WI38 (cell line): ENCODE measurements around the gene MYORG.
"Not testable (repeated sequence)": the region's sequence is repeated elsewhere in the genome, so short reads cannot be mapped to it uniquely, and the experiment has no call there.

ENCODE experiments used
- H3K4me3 ChIP-seq: 2 replicates; pipeline ENCODE4 v1.5.1; 2011; ENCODE audit warnings: low read depth, mild to moderate bottlenecking, control low read depth, low read length
- TF ChIP-seq, protein P1 (sequence below): IDR thresholded peaks from 2 replicates; pipeline ENCODE4 v1.5.1; 2012; ENCODE audit warnings: low read depth, mild to moderate bottlenecking, control low read depth, low read length

The MYORG gene

DNA sequence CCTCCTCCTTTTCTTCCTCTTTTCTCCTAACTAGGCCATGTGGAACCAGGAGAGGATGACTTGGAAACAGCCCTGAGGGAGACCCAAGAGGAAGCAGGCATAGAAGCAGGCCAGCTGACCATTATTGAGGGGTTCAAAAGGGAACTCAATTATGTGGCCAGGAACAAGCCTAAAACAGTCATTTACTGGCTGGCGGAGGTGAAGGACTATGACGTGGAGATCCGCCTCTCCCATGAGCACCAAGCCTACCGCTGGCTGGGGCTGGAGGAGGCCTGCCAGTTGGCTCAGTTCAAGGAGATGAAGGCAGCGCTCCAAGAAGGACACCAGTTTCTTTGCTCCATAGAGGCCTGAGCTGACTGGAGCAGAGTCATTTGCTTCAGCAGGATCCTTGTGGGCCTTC, 33.6 kb downstream of the MYORG start:
- TF ChIP-seq, protein P1, sequence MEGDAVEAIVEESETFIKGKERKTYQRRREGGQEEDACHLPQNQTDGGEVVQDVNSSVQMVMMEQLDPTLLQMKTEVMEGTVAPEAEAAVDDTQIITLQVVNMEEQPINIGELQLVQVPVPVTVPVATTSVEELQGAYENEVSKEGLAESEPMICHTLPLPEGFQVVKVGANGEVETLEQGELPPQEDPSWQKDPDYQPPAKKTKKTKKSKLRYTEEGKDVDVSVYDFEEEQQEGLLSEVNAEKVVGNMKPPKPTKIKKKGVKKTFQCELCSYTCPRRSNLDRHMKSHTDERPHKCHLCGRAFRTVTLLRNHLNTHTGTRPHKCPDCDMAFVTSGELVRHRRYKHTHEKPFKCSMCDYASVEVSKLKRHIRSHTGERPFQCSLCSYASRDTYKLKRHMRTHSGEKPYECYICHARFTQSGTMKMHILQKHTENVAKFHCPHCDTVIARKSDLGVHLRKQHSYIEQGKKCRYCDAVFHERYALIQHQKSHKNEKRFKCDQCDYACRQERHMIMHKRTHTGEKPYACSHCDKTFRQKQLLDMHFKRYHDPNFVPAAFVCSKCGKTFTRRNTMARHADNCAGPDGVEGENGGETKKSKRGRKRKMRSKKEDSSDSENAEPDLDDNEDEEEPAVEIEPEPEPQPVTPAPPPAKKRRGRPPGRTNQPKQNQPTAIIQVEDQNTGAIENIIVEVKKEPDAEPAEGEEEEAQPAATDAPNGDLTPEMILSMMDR: no peak
- no peak overlapping the region for H3K4me3 ChIP-seq

- TF ChIP-seq, protein P1: no peak
Observed at GRCh38 chr9:34341659-34342295, 34.9 kb downstream of the MYORG start.

DNA sequence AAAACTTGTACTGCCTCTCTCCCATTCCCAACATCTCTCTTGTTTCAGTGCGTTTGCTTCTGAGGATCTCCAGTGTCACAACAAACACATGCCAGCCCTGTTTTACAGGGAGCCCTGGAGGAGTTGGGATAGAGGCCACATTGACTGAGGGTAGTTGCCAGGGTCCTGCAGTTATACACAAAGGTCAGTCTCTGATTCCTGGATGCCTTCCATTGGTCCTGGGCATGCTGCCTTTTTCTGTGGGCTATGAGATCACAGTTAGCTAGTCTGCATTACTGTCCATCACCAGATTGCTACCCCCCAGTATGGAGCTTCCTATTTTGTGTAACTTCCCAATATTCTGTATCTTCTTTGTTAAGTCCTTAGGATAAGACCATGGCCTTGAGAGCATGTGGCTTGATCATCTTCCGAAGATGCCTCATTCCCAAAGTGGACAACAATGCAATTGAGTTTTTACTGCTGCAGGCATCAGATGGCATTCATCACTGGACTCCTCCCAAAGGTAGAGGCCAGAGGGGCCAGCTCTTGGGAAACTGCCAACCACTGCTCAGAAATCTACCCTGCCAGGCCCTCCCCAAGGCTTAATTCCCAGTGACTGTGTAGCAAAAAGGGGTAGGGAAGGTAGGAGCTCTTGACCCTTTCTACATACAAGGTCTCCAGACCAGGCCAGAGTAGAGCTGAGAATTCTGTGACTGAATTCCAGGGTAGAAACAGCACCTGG, 37.9 kb downstream of the MYORG start:
- TF ChIP-seq, protein P1: no peak
- no peak overlapping the region for H3K4me3 ChIP-seq

More at GRCh38 chr9:34341659-34342295, 34.9 kb downstream of the MYORG start:
- no peak overlapping the region for H3K4me3 ChIP-seq

GRCh38 chr9:34338079-34338478, 38.6 kb downstream of the MYORG start:
- H3K4me3 ChIP-seq: not testable (repeated sequence)

DNA sequence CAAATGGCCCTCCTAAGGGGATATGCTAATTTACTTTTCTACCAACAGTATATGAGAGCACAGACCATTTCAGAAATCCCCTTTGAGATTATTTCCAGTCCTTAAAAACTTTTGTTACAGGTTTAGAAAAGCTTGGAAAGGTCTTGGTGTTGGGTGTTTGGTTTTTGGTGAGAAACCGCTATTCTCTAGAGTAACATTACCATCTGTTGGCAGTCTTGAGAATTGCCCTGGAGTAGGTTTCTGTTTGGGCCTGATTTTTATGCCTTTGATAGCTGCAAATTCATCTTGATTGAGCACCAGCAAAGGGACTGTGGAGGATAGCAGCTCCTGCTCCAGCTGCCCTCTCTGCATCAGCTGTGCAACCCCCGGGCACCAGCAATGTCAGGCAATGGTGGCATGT, 39.3 kb downstream of the MYORG start:
- no peak overlapping the region for H3K4me3 ChIP-seq
- TF ChIP-seq, protein P1: no peak

- no peak overlapping the region for H3K4me3 ChIP-seq
- TF ChIP-seq, protein P1: no peak
Observed at GRCh38 chr9:34335376-34335775, 41.3 kb downstream of the MYORG start.

- TF ChIP-seq, protein P1: no peak
- H3K4me3 ChIP-seq: no peak overlapping the region
Observed at GRCh38 chr9:34334916-34335315, 41.8 kb downstream of the MYORG start.
